Measurements from ENCODE around the gene FAM171A2.
A peak's percentile ranks its signal among the peaks of the same experiment; 100 is the strongest.
"Not testable (repeated sequence)": the region's sequence is repeated elsewhere in the genome, so short reads cannot be mapped to it uniquely, and the experiment has no call there.

FAM171A2 gene

DNA sequence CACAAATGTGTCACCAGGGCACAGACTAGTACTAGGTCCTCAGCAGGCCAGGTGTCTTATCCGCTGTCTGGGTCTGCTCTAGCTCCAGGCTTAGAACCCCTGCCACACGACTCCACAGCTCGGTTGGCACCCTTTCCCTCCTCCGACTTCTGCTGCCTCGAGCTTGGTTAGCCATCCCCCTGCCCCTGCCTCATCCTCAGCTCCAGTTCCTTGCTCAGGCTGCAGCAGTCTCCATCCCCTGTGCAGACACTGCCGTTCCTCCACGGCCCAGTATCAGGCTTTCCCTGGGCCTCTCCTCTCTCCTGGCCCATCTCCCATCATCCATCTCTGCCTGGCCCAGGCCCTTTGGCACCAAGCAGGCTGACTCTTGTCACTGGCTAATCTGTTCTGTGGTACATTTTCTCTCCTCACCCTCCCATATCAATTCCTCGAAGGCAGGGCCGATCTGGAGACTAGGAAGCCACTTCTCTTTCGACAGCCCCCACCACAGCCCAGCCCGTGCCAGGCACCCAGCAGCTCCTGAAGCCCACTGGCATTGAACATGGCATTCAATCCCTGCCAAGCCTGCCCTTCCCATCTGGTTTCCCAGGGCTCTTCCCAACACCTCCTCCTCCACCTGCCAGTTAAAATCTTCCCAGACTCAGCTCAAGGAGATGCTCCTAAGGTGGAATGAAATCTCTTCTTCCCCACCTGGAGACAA, 20.0 kb downstream of the FAM171A2 start:
- no peak for DNase-seq

GRCh38 chr17:44340553-44340952, 23.1 kb downstream of the FAM171A2 start:
- not testable (repeated sequence) for DNase-seq

GRCh38 chr17:44338702-44339101, 25.0 kb downstream of the FAM171A2 start:
- DNase-seq, result no peak

DNA sequence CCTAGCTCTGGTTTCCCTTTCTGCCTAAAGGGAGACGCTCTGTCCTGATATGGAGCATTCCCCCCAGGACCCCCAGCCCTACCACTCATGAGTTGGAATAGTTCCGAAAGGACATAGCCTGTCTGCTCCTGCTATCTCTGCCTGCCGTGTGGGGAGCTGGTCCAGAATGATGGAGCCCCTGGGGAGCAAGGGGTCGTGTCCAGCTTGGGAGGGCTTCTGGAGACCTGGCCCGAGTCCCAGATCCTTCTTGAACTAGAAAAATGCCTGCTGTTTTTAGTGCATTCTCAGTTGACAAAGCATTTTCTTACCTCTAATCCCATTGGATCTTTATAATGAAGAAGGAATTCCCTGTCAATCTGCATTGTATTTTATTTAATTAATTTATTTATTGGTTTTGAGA, 27.7 kb downstream of the FAM171A2 start:
- DNase-seq, result no peak

- no peak for DNase-seq
Observed at GRCh38 chr17:44335564-44335963, 28.1 kb downstream of the FAM171A2 start.

GRCh38 chr17:44334727-44335126, 28.9 kb downstream of the FAM171A2 start:
- DNase-seq, result peak; percentile 17 to 22

DNA sequence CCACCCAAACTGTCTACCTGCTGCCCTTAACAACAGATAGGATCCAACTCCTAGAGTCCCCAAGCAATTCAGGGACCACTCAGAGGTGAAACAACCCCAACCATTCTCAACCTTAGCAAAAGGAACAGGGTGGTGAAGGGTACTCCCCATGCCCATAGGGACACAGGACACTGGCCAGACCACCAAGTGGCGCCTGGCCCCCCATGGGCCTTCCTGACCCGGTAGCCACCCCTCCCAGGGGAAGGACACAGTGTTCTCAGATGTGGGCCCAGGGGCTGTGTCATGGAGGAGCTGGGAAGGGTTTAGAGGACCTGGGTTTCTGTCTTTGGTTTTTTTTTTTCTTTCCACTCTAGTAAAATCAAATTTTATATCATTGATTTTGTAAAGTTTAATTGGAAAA, 29.3 kb downstream of the FAM171A2 start:
- DNase-seq, result no peak

GRCh38 chr17:44333371-44333770, 30.3 kb downstream of the FAM171A2 start:
- no peak for DNase-seq

DNA sequence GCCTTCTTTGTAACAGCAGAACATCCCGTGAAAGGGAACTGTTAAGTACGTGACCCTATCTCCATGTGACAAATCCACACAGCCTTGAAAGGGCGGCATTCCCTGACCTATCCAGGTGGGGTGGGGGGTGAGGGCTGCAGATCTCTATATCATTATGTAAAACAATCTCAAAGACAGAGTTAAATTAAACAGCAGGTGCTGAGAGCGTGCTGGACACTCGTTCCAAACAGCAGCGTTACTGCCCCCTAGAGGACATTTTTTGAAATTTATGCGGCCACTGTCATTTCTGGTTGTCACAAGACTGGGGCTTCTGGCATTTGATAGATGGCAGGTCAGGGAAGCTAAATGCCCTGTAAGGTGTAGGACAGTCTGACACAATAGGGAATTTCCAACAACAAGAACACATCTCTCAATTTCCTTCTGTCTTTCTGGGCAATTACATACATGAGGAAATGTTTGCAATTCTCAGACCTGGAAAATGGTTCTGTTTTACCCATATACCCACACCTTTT, 32.3 kb downstream of the FAM171A2 start:
- peak; percentile 48 to 57 for DNase-seq

- not testable (repeated sequence) for DNase-seq
Observed at GRCh38 chr17:44330263-44330662, 33.4 kb downstream of the FAM171A2 start.

GRCh38 chr17:44329516-44329915, 34.1 kb downstream of the FAM171A2 start:
- DNase-seq, result not testable (repeated sequence)

DNA sequence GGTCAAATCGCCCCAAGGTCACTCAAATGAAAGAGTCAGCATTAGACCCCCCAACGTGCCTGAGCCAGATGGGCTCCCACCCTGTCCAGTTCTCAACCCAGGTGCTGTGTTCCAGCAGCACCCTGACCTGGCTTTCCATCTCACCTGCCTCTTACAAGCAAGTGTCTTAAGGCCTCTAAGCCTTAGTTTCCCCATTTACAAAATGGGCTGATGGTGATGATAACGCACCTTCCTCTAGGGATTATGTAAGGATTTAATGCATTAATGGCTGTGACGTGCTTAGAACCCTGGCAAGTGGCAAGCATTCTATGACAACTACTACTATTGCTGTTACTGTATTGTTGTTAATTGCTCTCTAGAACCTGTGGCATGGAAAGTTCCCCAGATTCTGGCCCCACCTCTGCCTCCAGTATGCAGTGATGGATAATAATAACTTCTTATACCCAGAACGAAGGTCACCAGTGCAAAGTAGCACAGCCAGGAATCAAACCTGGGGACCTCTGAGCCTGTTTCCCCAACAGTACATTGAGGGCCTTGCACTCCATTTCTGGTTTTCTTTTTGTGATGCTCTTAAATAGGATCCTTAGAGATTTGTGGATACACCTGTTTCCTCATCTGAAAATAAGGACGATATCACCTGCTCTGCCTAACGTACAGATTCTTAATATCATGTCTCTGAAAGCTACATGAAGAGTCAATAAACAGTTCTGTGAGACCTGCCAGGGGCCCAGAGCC, 35.8 kb downstream of the FAM171A2 start:
- DNase-seq, result no peak

DNA sequence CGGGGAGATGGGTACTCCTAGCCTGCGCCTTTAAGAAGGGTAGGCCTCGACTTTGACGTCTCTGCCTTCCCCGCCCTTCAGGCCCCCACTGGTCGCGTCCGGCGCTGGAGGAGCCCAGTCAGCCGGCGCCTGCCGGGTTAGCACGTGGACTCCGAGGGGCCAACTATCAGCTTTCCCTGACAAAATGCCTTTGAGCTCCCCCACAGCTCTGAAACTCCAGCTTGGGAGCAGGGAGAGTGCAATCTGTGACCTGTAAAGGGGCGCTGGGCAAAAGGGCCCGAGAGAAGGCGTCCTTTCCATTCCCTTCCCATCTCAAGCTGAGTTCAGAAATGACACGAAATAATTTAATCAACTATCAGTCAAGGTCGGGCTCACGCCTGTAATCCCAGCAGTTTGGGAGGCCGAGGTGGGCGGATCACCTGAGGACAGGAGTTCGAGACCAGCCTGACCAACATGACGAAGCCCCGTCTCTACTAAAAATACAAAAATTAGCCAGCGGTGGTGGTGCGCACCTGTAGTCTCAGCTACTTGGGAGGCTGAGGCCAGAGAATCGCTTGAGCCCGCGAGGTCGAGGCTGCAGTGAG, 36.7 kb downstream of the FAM171A2 start:
- peak; percentile 97 for DNase-seq

GRCh38 chr17:44324571-44325275, 38.9 kb downstream of the FAM171A2 start, which contains the start of gene SLC25A39:
SLC25A39 (minus strand) TSS chr17:44324823; CDS start chr17:44323562, 1,261 bp downstream.
- peak; percentile 52 to 83 for DNase-seq

DNA sequence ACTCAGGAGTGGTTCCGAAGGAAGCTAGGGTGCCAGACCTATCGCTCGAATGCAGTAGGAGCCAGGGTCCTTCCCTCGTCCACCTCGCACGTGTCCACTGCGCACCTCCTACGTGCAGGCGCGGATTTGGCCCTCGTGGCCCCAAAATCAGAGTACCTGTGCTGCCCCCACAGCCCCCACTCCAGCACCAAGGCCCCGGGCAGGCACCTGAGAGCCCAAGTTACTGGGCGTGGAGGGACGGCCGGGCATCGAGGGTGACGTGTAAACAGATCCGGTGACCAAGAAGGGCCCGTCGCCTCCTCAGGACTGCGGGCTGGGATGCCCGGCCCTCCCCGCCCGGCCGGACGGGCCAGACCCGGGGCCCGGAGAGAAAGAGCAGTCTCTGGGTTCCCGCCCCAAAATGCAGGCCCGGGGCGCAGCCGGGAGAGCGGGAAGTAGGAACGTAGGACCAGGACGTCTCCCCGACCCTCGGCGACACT, 39.5 kb downstream of the FAM171A2 start:
- DNase-seq, result no peak

GRCh38 chr17:44323359-44324091, 40.1 kb downstream of the FAM171A2 start:
- no peak for DNase-seq

GRCh38 chr17:44322236-44322895, 41.3 kb downstream of the FAM171A2 start:
- no peak for DNase-seq

GRCh38 chr17:44321246-44322120, 42.2 kb downstream of the FAM171A2 start:
- DNase-seq, result no peak

DNA sequence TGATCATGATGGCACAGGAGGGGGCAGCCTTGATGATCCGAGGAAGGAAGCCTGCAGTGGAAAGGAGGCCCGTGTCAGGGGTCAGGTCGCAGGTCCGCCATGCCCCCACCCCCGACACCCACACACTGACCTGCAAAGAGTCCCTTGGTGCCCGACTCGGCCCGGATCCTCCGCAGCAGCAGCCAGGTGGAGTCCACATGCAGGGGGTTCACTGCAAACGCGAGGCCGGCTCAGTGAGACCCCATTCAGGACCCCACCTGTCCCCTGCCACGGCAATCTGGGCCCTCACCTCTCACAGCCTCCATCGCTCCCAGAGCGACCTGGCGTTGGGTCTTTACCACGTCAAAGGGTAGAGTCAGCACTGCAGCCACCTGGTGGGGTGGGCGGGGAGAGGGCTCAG, 43.6 kb downstream of the FAM171A2 start:
- DNase-seq, result no peak

GRCh38 chr17:44318077-44318892, 45.4 kb downstream of the FAM171A2 start:
- DNase-seq, result no peak
